Body of pancreas (tissue), 4 donors: Measurements from ENCODE around the gene ARAP2.

Experiments
- POLR2A ChIP-seq, 3 donors: fragments of 450-650 bp; IDR thresholded peaks; one replicate each; pipeline ENCODE4 v1.6.1; 2016; ENCODE audit warnings: antibody characterized with exemption in 3 of 3, mild to moderate bottlenecking in 2 of 3
- TF ChIP-seq, protein P1 (sequence below), 7 experiments: fragments of 450-650 bp in 4 of 7; fragments of 200-600 bp in 3 of 7; sonication (generic) in 3 of 7; IDR thresholded peaks; one replicate each; pipeline ENCODE4 v1.5.1; 2016 to 2019; ENCODE audit warnings: antibody characterized with exemption in 7 of 7

DNA sequence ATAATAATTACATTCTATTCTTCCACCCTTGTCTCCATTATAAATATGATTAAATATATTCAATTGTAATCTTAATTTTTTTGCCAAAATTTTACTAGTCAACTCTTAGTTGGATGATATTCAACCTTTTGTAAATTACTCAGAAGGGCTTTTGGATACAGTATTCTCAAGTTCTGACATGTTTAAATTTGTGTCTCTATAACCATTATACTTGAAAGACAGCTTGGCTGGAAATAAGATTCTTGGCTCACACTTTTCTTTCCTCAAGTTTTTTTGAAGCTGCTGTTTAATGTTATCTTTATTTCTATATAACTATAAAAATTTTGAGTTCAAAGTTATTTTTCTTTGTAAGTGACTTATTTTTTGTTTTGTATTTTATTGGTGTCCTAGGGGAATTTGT is 214.4 kb downstream of the ARAP2 start:
- TF ChIP-seq, protein P1, sequence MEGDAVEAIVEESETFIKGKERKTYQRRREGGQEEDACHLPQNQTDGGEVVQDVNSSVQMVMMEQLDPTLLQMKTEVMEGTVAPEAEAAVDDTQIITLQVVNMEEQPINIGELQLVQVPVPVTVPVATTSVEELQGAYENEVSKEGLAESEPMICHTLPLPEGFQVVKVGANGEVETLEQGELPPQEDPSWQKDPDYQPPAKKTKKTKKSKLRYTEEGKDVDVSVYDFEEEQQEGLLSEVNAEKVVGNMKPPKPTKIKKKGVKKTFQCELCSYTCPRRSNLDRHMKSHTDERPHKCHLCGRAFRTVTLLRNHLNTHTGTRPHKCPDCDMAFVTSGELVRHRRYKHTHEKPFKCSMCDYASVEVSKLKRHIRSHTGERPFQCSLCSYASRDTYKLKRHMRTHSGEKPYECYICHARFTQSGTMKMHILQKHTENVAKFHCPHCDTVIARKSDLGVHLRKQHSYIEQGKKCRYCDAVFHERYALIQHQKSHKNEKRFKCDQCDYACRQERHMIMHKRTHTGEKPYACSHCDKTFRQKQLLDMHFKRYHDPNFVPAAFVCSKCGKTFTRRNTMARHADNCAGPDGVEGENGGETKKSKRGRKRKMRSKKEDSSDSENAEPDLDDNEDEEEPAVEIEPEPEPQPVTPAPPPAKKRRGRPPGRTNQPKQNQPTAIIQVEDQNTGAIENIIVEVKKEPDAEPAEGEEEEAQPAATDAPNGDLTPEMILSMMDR (IDR thresholded peaks at IDR 0.05): no peak
- TF ChIP-seq POLR2A (IDR thresholded peaks at IDR 0.05): no peak
